HG03280 (cell line): ENCODE results near the gene IFNA10.
A peak's percentile ranks its signal among the peaks of the same experiment; 100 is the strongest.
"Not testable (repeated sequence)": the region's sequence is repeated elsewhere in the genome, so short reads cannot be mapped to it uniquely, and the experiment has no call there.

Experiments used
- ATAC-seq: cut with Tn5 transposase; IDR thresholded peaks from one replicate; pipeline ENCODE4 v1.9.1; 2021; ENCODE audit warnings: mild to moderate bottlenecking, moderate library complexity; ENCODE audit not compliant: unreplicated experiment

The IFNA10 gene

GRCh38 chr9:21207043-21207442 lies at the start of gene IFNA10:
IFNA10 (minus strand) TSS chr9:21207143; CDS start chr9:21207097, 46 bp downstream.
- not testable (repeated sequence) for ATAC-seq

- ATAC-seq = no peak
Observed at GRCh38 chr9:21255538-21256212, 48.7 kb upstream of the IFNA10 start.

GRCh38 chr9:21252721-21253547 lies 46.0 kb upstream of the IFNA10 start:
- peak; percentile 83 for ATAC-seq

GRCh38 chr9:21251638-21252037 lies 44.7 kb upstream of the IFNA10 start:
- ATAC-seq = no peak

GRCh38 chr9:21251190-21251589 lies 44.2 kb upstream of the IFNA10 start:
- ATAC-seq = no peak

GRCh38 chr9:21244836-21245235 lies 37.9 kb upstream of the IFNA10 start:
- no peak for ATAC-seq

GRCh38 chr9:21239911-21240310 lies 33.0 kb upstream of the IFNA10 start, which contains the start of gene IFNA14:
IFNA14 (minus strand) TSS chr9:21240005; CDS start chr9:21239935, 70 bp downstream.
- ATAC-seq = no peak

- not testable (repeated sequence) for ATAC-seq
Observed at GRCh38 chr9:21236360-21236714, 29.4 kb upstream of the IFNA10 start.

- peak; percentile 72 for ATAC-seq
Observed at GRCh38 chr9:21235468-21236359, 28.8 kb upstream of the IFNA10 start.

GRCh38 chr9:21234153-21234687 lies 27.3 kb upstream of the IFNA10 start:
- no peak for ATAC-seq

GRCh38 chr9:21233258-21233657 lies 26.3 kb upstream of the IFNA10 start:
- ATAC-seq = no peak

GRCh38 chr9:21228122-21228521 lies 21.2 kb upstream of the IFNA10 start, which contains the start of gene IFNA17:
IFNA17 (minus strand) TSS chr9:21228222; CDS start chr9:21228173, 49 bp downstream.
- no peak for ATAC-seq

- not testable (repeated sequence) for ATAC-seq
Observed at GRCh38 chr9:21217211-21217610, 10.3 kb upstream of the IFNA10 start, which contains the start of gene IFNA16. IFNA16 (minus strand) TSS chr9:21217311; CDS start chr9:21217305, 6 bp downstream.

GRCh38 chr9:21213411-21214326 lies 6.7 kb upstream of the IFNA10 start:
- ATAC-seq = peak; percentile 67

GRCh38 chr9:21212160-21212559 lies 5.2 kb upstream of the IFNA10 start:
- ATAC-seq = not testable (repeated sequence)

GRCh38 chr9:21210782-21211181 lies 3.8 kb upstream of the IFNA10 start:
- ATAC-seq = not testable (repeated sequence)

GRCh38 chr9:21210311-21210710 lies 3.4 kb upstream of the IFNA10 start:
- no peak for ATAC-seq

GRCh38 chr9:21205204-21205603 lies 1.7 kb downstream of the IFNA10 start:
- no peak for ATAC-seq

- ATAC-seq = not testable (repeated sequence)
Observed at GRCh38 chr9:21202105-21202504, 4.8 kb downstream of the IFNA10 start, which contains the start of gene IFNA7. IFNA7 (minus strand) TSS chr9:21202205; CDS start chr9:21202165, 40 bp downstream.
